Kidney epithelial cell (primary cell): ENCODE data around the gene DIRAS2. TPM values are rescaled to one million over a fixed set of nuclear protein-coding genes. Genes with fewer than 3 reads are reported as not detected.

Experiments used
- DNase-seq: peaks from one replicate; pipeline ENCODE4 v3.0.0-alpha.2; 2010; ENCODE audit warnings: low read depth
- H3K27me3 ChIP-seq: 2 replicates; pipeline ENCODE4 v1.6.0; 2011; ENCODE audit warnings: low read length; ENCODE audit not compliant: control insufficient read depth, insufficient read depth
- H3K36me3 ChIP-seq: 2 replicates; pipeline ENCODE4 v1.5.1; 2011; ENCODE audit warnings: low read length; ENCODE audit not compliant: control insufficient read depth, insufficient read depth
- H3K4me3 ChIP-seq: 2 replicates; pipeline ENCODE4 v1.5.1; 2011; ENCODE audit warnings: low read depth, mild to moderate bottlenecking, control low read depth, low read length
- total RNA-seq: library from RNA; depleted of rRNA; stranded (reverse); fragments of >200 nt; gene quantifications from 2 replicates; pipeline ENCODE4 v1.2.3, GENCODE V29; 2015
- TF ChIP-seq, protein P1 (sequence below): IDR thresholded peaks from 2 replicates; pipeline ENCODE4 v1.5.1; 2011; ENCODE audit warnings: mild to moderate bottlenecking, moderate library complexity, low read length, control low read depth, inconsistent platforms; ENCODE audit not compliant: insufficient read depth, poor library complexity, severe bottlenecking

Gene DIRAS2
- total RNA-seq, 1 donor from 2014 or later = 2.8 TPM

DNA sequence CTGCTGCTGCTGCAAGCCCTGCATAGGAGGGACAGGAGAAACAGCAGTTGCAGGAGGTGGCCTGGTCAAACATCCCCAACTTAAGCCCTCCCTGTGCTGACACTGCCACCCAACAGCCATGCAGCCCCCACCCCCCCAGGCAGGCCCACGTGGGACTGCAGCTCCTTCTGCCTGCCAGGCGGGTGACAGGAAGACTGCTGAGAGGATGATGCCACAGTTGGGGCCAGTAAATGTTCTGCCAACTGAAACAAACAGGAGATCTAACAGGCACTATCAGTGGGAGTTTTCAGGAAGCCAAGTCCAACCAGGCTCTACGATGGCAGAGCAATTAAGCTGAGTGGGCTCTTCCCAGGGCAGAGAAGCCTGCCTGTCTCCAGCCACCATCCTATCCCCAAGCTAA, 31.1 kb downstream of the DIRAS2 start:
- H3K36me3 ChIP-seq = no peaks in the 10 kb centered on the region
- H3K4me3 ChIP-seq = no peak overlapping the region
- H3K27me3 ChIP-seq = no peaks in the 10 kb centered on the region
- TF ChIP-seq, protein P1, sequence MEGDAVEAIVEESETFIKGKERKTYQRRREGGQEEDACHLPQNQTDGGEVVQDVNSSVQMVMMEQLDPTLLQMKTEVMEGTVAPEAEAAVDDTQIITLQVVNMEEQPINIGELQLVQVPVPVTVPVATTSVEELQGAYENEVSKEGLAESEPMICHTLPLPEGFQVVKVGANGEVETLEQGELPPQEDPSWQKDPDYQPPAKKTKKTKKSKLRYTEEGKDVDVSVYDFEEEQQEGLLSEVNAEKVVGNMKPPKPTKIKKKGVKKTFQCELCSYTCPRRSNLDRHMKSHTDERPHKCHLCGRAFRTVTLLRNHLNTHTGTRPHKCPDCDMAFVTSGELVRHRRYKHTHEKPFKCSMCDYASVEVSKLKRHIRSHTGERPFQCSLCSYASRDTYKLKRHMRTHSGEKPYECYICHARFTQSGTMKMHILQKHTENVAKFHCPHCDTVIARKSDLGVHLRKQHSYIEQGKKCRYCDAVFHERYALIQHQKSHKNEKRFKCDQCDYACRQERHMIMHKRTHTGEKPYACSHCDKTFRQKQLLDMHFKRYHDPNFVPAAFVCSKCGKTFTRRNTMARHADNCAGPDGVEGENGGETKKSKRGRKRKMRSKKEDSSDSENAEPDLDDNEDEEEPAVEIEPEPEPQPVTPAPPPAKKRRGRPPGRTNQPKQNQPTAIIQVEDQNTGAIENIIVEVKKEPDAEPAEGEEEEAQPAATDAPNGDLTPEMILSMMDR = no peak
- DNase-seq = no peak

DNA sequence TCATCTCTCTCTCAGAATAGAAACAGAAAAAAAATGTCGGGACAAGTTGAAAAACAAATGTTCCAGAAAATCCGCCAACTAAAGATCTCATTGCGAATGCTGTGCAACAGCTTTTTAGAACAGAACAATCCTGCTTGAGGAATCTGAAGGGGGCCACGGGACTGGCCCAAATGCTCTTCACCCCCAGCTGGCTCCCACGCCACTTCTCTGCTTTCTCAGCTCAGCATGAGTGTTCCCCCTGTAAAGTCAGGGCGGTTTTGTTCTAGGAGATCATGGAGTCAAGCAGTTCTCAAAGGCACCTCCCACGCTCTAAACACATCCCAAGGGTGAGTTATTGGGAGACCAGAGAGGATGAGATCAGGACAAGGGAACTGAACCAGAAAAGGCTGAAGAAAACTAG, 31.5 kb downstream of the DIRAS2 start:
- no peaks in the 10 kb centered on the region for H3K27me3 ChIP-seq
- no peak for DNase-seq
- H3K4me3 ChIP-seq = no peak overlapping the region
- H3K36me3 ChIP-seq = no peaks in the 10 kb centered on the region
- TF ChIP-seq, protein P1 = no peak

DNA sequence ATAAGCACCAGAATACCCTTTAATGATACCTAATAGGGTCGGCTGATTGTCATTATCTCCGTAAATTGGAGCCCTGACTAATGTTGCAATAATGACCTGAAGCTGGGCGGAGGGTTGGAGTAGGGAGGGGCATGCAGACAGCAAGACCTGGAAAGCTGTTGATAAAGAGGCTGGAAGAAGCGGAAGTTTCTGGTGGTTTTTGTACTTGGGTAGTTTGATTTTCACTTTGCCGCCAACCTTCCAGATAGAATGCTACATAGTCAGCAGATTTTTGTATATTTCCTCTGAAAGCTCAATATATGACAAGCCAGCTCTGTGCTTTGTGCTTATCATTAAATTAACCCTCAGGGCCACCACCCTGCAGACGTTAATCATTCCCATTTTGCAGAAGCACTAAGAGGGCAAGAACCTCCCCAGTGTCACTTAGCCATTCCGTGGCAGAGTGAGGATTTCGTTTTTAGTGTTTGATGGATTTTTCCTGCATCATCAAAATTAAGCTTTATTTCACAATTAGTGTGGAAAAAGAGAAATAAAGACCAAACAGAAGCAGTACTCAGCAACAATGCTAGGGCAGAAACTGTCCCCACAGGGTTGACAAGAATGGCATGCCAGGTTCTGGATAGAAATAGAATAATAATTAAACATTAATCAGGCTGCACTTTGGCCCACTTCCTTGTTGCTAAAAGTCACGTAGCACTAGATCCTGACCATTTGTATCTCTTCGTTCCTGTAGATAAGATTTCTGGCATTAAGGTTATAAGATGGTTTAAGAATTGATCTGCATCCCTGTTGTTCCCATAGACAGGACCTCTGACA, 34.7 kb downstream of the DIRAS2 start:
- H3K4me3 ChIP-seq = no peak overlapping the region
- no peaks in the 10 kb centered on the region for H3K27me3 ChIP-seq
- no peaks in the 10 kb centered on the region for H3K36me3 ChIP-seq
- TF ChIP-seq, protein P1 = no peak
- DNase-seq = no peak

- TF ChIP-seq, protein P1 = no peak
- Histone ChIP-seq H3K4me3 (no peak overlapping the region), H3K36me3 (no peaks in the 10 kb centered on the region), H3K27me3 (no peaks in the 10 kb centered on the region)
- no peak for DNase-seq
Measured at GRCh38 chr9:90600029-90600428, 42.6 kb downstream of the DIRAS2 start.

- no peak for DNase-seq
- Histone ChIP-seq H3K27me3 (no peaks in the 10 kb centered on the region), H3K4me3 (no peak overlapping the region), H3K36me3 (no peaks in the 10 kb centered on the region)
- TF ChIP-seq, protein P1 = no peak
Measured at GRCh38 chr9:90598191-90598590, 44.4 kb downstream of the DIRAS2 start.

GRCh38 chr9:90593646-90594045, 49.0 kb downstream of the DIRAS2 start:
- TF ChIP-seq, protein P1 = no peak
- DNase-seq = no peak
- Histone ChIP-seq H3K27me3 (no peaks in the 10 kb centered on the region), H3K36me3 (no peaks in the 10 kb centered on the region), H3K4me3 (no peak overlapping the region)
